ENCODE results near the gene ONECUT3.

GRCh38 chr19:1725100-1726064, 27.9 kb upstream of the ONECUT3 start:
- TF ChIP-seq POLR2AphosphoS5 (IDR thresholded peaks at IDR 0.05; ENCODE audit: low read depth): no peak
- no peak for TF ChIP-seq REST (IDR thresholded peaks at IDR 0.05; ENCODE audit: insufficient replicate concordance, low read depth)
- TF ChIP-seq CTCF (IDR thresholded peaks at IDR 0.05; ENCODE audit: insufficient read depth, low read length): no peak
